ENCODE measurements around the gene CTDSPL. TPM values are rescaled to one million over a fixed set of nuclear protein-coding genes. Genes with fewer than 3 reads are reported as not detected.

CTDSPL gene
- total RNA-seq, 3 donors from 2014 or later, result 1.1 to 1.7 (median 1.3) TPM

Other genes starting within 250 kb of the CTDSPL start
- gene VILL, start 128.9 kb downstream of the CTDSPL start, total RNA-seq, result 10 to 100 TPM; 15.0 to 16.8 (median 16.6) TPM
- gene PLCD1, start 167.8 kb downstream of the CTDSPL start, total RNA-seq, result 1 to 10 TPM; 1.8 to 3.4 (median 1.9) TPM
- under 1 TPM; 0.05 to 0.16 (median 0.08) TPM for gene DLEC1, start 177.3 kb downstream of the CTDSPL start, total RNA-seq